ENCODE results near the gene HSD17B12. TPM values are rescaled to one million over a fixed set of nuclear protein-coding genes. Genes with fewer than 3 reads are reported as not detected.

The HSD17B12 gene
- total RNA-seq, 1 experiment from 2014 or later = 106 TPM

GRCh38 chr11:43879789-43880639 lies 199.5 kb downstream of the HSD17B12 start:
- no TSS peak for BruUV-seq (replicated peaks)
- in situ Hi-C loops (cut with HindIII; ENCODE audit: low pct_unique_long_range_greater_than_20kb, low sequenced_read_pairs) (no loop called here), intact Hi-C loops (cut with micrococcal nuclease; ENCODE audit: unreplicated experiment) (no loop called here)
- peak overlapping the region; percentile 84 to 98 for H3K4me3 ChIP-seq (ENCODE audit: low read depth in 2 of 2, low read length in 2 of 2)
- TF ChIP-seq POLR2AphosphoS5 (IDR thresholded peaks at IDR 0.05; ENCODE audit: low read depth, low read length) (no peak), TCF7L2 (IDR thresholded peaks at IDR 0.05; ENCODE audit: low read depth, low read length) (no peak), SIN3A (IDR thresholded peaks at IDR 0.05; ENCODE audit: borderline replicate concordance, insufficient read depth, low read depth, low read length) (no peak), REST (IDR thresholded peaks at IDR 0.05; ENCODE audit: insufficient read depth in 1 of 2, low read depth in 2 of 2, low read length in 1 of 2) (no peak), CTCF (IDR thresholded peaks at IDR 0.05) (no peak)
- peaks cover 2% of the 10 kb centered on the region; the same call in 1 of the 2 replicates for H3K9me3 ChIP-seq (ENCODE audit: control insufficient read depth, insufficient read depth, low read depth, low read length)
- peaks cover 7% of the 10 kb centered on the region for H3K36me3 ChIP-seq (ENCODE audit: control insufficient read depth, insufficient read depth, low read length)
- H3K4me1 ChIP-seq (ENCODE audit: control insufficient read depth, insufficient read depth, low read length) = peaks cover 12% of the 10 kb centered on the region
- DNase-seq (ENCODE audit: low read depth, low spot score) (no peak), ATAC-seq (peak; percentile 50)
- H3K27me3 ChIP-seq (ENCODE audit: control insufficient read depth, insufficient read depth, low read length) = no peaks in the 10 kb centered on the region
- CTCF ChIA-PET = no interaction called here
- POLR2A ChIA-PET = no interaction called here
- peak overlapping the region; percentile 74 for H3K27ac ChIP-seq (ENCODE audit: low read length)

- intact Hi-C loops (cut with micrococcal nuclease; ENCODE audit: unreplicated experiment) = no loop called here
- DNase-seq (ENCODE audit: low read depth, low spot score) (peak; percentile 36), ATAC-seq (peak; percentile 99)
- Histone ChIP-seq H3K9me3 (ENCODE audit: control insufficient read depth, insufficient read depth, low read depth, low read length) (peaks cover 2% of the 10 kb centered on the region; the same call in 1 of the 2 replicates), H3K27me3 (ENCODE audit: control insufficient read depth, insufficient read depth, low read length) (no peaks in the 10 kb centered on the region), H3K4me3 (ENCODE audit: low read depth in 2 of 2, low read length in 2 of 2) (peak within 1 kb of the TSS; percentile 84 to 98), H3K4me1 (ENCODE audit: control insufficient read depth, insufficient read depth, low read length) (peaks cover 12% of the 10 kb centered on the region), H3K27ac (ENCODE audit: low read length) (peak within 1 kb of the TSS; percentile 82), H3K36me3 (ENCODE audit: control insufficient read depth, insufficient read depth, low read length) (peaks cover 7% of the 10 kb centered on the region)
- ChIA-PET CTCF (interaction anchor here (1.1 kb wide), 1 partner anchor 64 kb away, joined by 3 read pairs; no protein-coding TSS in a partner anchor), POLR2A (no interaction called here)
- no TSS peak for BruUV-seq (replicated peaks)
- no peak for TF ChIP-seq SIN3A (IDR thresholded peaks at IDR 0.05; ENCODE audit: borderline replicate concordance, insufficient read depth, low read depth, low read length)
- TF ChIP-seq CTCF (IDR thresholded peaks at IDR 0.05) = no peak
- 0 out of 4 replicates have a peak, but pooled peaks of 1 of the 2 experiments have one; percentile 50 for TF ChIP-seq REST (IDR thresholded peaks at IDR 0.05; ENCODE audit: insufficient read depth in 1 of 2, low read depth in 2 of 2, low read length in 1 of 2)
- peak; percentile 71; the same call in 1 of the 2 replicates for TF ChIP-seq POLR2AphosphoS5 (IDR thresholded peaks at IDR 0.05; ENCODE audit: low read depth, low read length)
- peak; percentile 52; the same call in 1 of the 2 replicates for TF ChIP-seq TCF7L2 (IDR thresholded peaks at IDR 0.05; ENCODE audit: low read depth, low read length)
- in situ Hi-C loops (cut with HindIII; ENCODE audit: low pct_unique_long_range_greater_than_20kb, low sequenced_read_pairs) = no loop called here
Observed at GRCh38 chr11:43880640-43881159, 200.2 kb downstream of the HSD17B12 start, which contains the start of gene ALKBH3. Gene ALKBH3 (plus strand): TSS chr11:43880831. CDS start chr11:43882653, 1,822 bp downstream.

Measured in Panc1 (cell line).